Vagina (tissue), 2 donors: ENCODE results near the gene TTC5.

Source experiments
- POLR2A ChIP-seq, 2 donors: fragments of 450-650 bp; IDR thresholded peaks; one replicate each; pipeline ENCODE4 v1.6.1; 2017; ENCODE audit warnings: antibody characterized with exemption in 2 of 2, mild to moderate bottlenecking in 2 of 2, moderate library complexity in 2 of 2
- POLR2AphosphoS5 ChIP-seq, 2 donors: sonication (generic); formaldehyde crosslinking; IDR thresholded peaks; one replicate each; pipeline ENCODE4 v1.9.0; 2017; ENCODE audit warnings: antibody characterized with exemption in 2 of 2, mild to moderate bottlenecking in 2 of 2, low read depth in 1 of 2; ENCODE audit not compliant: insufficient read depth in 1 of 2
- TF ChIP-seq, protein P1 (sequence below), 3 experiments: fragments of 450-650 bp in 2 of 3; fragments of 200-600 bp in 1 of 3; sonication (generic) in 1 of 3; IDR thresholded peaks; one replicate each; pipeline ENCODE4 v1.5.1; 2017 to 2019; ENCODE audit warnings: antibody characterized with exemption in 3 of 3, mild to moderate bottlenecking in 2 of 3, moderate library complexity in 2 of 3

DNA sequence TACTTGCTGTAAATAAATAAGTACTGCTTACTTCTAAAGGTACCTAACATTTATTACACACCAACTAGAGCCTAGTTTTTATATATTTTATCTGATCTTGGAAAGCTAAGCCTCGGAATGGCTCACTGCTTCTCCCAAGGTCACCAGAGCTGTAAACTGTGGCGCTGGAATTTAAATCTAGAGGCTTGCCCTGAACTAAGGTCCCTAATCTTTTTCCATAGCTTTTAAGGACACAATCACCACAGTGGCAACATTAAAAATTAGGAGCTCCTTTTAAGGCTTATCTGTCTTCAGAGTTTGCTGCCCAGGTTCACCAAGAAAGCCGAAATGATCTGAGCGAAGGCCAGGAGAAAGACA lies 26.7 kb upstream of the TTC5 start:
- TF ChIP-seq, protein P1, sequence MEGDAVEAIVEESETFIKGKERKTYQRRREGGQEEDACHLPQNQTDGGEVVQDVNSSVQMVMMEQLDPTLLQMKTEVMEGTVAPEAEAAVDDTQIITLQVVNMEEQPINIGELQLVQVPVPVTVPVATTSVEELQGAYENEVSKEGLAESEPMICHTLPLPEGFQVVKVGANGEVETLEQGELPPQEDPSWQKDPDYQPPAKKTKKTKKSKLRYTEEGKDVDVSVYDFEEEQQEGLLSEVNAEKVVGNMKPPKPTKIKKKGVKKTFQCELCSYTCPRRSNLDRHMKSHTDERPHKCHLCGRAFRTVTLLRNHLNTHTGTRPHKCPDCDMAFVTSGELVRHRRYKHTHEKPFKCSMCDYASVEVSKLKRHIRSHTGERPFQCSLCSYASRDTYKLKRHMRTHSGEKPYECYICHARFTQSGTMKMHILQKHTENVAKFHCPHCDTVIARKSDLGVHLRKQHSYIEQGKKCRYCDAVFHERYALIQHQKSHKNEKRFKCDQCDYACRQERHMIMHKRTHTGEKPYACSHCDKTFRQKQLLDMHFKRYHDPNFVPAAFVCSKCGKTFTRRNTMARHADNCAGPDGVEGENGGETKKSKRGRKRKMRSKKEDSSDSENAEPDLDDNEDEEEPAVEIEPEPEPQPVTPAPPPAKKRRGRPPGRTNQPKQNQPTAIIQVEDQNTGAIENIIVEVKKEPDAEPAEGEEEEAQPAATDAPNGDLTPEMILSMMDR (IDR thresholded peaks at IDR 0.05), result no peak
- no peak for TF ChIP-seq POLR2A (IDR thresholded peaks at IDR 0.05)
- TF ChIP-seq POLR2AphosphoS5 (IDR thresholded peaks at IDR 0.05; ENCODE audit: insufficient read depth in 1 of 2, low read depth in 1 of 2), result no peak
